ENCODE measurements around the gene LRMDA. TPM values are rescaled to one million over a fixed set of nuclear protein-coding genes. Genes with fewer than 3 reads are reported as not detected.
"Not testable (repeated sequence)": the region's sequence is repeated elsewhere in the genome, so short reads cannot be mapped to it uniquely, and the experiment has no call there.

Gene LRMDA
- total RNA-seq, 2 experiments from 2014 or later, result not detected

DNA sequence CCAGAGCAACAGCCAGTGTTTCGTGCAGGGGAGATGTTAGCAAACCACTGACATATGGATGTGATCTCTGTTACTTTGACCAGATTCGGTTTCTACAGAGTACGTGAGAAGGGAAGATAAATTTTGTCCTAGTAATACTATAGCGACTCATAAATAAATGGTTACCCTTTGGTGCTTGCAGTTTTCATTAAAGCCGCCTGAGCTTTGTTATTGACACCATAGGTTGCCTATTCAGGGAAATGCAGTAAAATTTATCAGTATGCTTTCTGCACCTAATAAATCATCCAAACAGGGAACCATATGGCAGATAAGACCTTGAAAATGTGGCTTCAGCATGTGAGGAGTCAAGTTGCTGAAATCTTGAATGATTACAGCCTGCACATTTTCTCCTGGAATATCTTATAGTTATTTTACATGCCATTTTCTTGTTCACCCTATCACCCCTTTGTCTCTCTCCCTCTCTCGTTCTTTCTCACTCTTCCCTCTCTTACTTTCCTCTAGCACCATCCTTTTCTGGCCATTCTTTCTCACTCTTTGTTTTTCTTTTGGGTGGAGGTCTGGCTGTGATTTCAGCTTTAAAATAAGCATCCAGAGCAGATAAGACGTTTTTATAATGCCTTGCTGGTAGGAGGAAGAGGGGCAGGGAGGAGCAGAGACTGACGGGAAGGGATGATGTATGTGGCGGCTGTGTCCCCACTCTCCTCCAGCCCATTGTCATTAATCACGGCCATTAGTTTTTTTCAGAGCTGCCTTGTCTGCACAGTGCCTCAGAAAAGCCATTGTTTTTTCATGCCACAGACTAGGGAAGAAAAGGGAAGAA is 182.5 kb downstream of the LRMDA start:
- POLR2A ChIA-PET, result no interaction called here

DNA sequence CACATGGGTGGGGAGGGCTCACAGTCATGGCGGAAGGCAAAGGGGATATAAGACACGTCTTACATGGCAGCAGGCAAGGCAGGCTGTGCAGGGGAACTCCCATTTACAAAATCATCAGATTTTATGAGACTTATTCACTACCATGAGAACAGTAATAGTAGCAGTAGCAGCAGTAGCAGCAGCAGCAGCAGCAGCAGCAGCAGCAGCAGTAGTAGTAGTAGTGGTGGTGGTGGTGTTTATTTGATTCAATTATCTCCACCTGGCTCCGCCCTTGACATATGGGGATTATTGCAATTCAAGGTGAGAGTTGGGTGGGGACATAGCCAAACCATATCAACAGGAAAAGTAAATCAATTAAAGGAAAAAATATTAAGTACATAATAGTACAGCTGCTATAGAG is 184.7 kb downstream of the LRMDA start:
- Mint-ChIP-seq H3K4me3 (no peak overlapping the region), H3K27ac (no peak overlapping the region), H3K36me3 (ENCODE audit: low read depth) (no peaks in the 10 kb centered on the region), H3K9me3 (no peaks in the 10 kb centered on the region), H3K27me3 (peaks cover 7% of the 10 kb centered on the region), H3K4me1 (no peaks in the 10 kb centered on the region)
- CTCF ChIA-PET, result no interaction called here
- DNase-seq, result no peak
- POLR2A ChIA-PET, result no interaction called here

More for the DNA sequence above, 182.5 kb downstream of the LRMDA start:
- Mint-ChIP-seq H3K4me1 (no peaks in the 10 kb centered on the region), H3K27ac (no peak overlapping the region), H3K9me3 (no peaks in the 10 kb centered on the region), H3K36me3 (ENCODE audit: low read depth) (no peaks in the 10 kb centered on the region), H3K4me3 (no peak overlapping the region), H3K27me3 (peaks cover 5% of the 10 kb centered on the region)
- no peak for DNase-seq
- CTCF ChIA-PET, result no interaction called here

DNA sequence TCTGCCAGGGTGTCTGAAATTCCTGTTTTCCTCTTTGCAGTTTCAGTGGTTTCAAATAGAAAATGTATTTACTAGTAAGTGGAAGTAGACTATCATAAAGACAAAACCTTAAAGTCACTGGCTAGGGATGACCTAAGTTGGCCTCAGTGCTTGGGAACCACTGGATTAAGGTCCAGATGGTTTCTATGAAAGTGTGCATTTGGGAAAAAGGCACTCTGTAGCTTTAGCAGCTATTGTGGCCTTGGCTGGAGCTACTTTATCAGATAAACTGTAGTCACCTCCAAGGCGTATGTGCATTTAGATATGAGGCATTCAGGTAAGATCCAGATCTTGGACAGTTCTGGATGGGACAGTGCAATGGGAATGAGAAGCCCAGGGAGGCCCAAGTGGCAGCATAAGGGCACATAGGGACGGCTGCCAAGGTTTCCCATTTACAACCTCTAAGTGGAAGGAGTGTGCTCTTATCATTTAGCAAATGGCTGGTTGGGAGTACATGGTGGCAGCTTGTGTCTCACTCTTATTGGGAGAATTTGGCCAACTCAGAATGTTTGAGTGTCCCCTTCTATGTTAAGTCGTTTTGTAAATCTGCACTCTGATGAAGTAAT is 185.6 kb downstream of the LRMDA start:
- H3K27ac Mint-ChIP-seq, result no peak overlapping the region
- CTCF ChIA-PET, result no interaction called here
- DNase-seq, result no peak
- peaks cover 7% of the 10 kb centered on the region for H3K27me3 Mint-ChIP-seq
- no peaks in the 10 kb centered on the region for H3K9me3 Mint-ChIP-seq
- no peaks in the 10 kb centered on the region for H3K36me3 Mint-ChIP-seq (ENCODE audit: low read depth)
- H3K4me1 Mint-ChIP-seq, result no peaks in the 10 kb centered on the region
- H3K4me3 Mint-ChIP-seq, result no peak overlapping the region
- POLR2A ChIA-PET, result no interaction called here

DNA sequence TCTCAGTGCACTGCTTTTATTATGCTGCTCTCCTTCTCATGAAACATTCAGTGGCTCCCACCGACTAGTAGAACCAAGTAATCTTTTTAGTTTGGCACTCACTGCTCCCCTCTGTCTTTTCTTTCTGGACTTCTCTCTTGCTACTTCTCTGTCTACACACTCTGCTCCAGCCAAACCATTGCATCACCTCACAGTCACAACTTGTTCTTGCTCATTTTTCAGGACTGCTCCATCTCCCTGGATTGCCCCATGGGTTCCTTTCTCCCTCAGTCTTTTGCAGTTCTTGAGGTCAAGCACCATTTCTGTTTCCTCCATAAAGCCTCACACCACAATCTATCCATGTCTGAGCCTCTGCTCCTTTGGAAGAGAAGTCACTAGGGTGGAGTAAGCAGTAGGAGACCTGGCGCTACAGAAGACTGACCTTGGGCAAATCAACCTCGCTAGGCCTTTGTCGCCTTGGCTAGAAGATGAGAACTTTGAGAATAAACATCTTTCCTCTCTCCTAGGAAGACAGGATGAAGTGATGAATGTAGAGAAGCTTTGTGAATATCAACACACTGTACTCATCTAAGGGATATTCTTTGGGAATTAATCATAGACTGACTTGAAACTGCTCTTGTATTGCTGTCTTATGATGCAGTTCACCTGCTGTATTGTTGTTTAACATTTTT is 186.2 kb downstream of the LRMDA start:
- Mint-ChIP-seq H3K4me1 (no peaks in the 10 kb centered on the region), H3K36me3 (ENCODE audit: low read depth) (no peaks in the 10 kb centered on the region), H3K9me3 (no peaks in the 10 kb centered on the region), H3K27ac (no peak overlapping the region), H3K4me3 (no peak overlapping the region), H3K27me3 (peaks cover 7% of the 10 kb centered on the region)
- DNase-seq, result no peak
- ChIA-PET CTCF (no interaction called here), POLR2A (no interaction called here)

DNA sequence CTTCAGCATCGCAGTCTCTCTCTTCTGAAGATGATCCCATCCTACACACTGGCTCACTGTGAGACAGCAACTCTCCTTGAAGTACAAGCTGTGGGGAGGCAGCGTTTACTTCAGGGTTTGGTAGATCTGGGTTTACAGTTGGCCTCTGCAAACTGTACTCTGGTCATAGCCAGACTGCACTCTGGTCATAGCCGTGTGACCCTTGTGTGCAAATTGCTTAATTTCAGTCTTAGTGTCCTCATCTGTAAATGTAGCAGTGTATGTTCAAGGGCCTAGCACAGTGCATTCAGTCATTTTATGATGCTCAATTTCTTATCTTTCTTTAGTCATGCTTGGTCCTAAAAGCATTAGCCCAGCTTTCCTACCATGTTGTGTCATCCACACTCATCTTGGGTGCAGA is 188.2 kb downstream of the LRMDA start:
- ChIA-PET POLR2A (no interaction called here), CTCF (no interaction called here)
- no peaks in the 10 kb centered on the region for H3K4me1 Mint-ChIP-seq
- no peak overlapping the region for H3K4me3 Mint-ChIP-seq
- no peak overlapping the region for H3K27ac Mint-ChIP-seq
- no peak for DNase-seq
- H3K36me3 Mint-ChIP-seq (ENCODE audit: low read depth), result no peaks in the 10 kb centered on the region
- no peaks in the 10 kb centered on the region for H3K9me3 Mint-ChIP-seq
- peaks cover 2% of the 10 kb centered on the region for H3K27me3 Mint-ChIP-seq

DNA sequence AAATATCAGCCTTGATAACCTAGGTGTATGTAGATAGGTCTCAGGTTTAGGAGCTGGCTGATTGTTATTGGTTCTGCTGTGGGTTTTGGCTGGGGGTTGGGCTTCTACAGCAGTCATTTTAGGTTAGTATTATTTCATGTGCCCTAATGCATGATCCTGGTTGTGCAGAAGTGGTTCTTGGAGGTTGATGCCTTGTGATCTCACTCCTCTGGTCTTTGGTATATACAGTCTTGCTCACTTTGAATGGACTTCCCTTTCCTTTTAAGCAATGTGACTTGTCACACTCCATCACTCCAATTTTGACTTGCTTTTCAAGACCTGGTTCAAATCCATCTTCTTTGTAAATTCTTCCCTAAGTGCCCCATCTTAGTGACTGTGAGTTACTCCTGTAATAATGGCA is 188.9 kb downstream of the LRMDA start:
- Mint-ChIP-seq H3K4me3 (no peak overlapping the region), H3K4me1 (no peaks in the 10 kb centered on the region), H3K9me3 (no peaks in the 10 kb centered on the region), H3K36me3 (ENCODE audit: low read depth) (no peaks in the 10 kb centered on the region), H3K27ac (no peak overlapping the region), H3K27me3 (peaks cover 2% of the 10 kb centered on the region)
- no peak for DNase-seq
- ChIA-PET CTCF (no interaction called here), POLR2A (no interaction called here)

DNA sequence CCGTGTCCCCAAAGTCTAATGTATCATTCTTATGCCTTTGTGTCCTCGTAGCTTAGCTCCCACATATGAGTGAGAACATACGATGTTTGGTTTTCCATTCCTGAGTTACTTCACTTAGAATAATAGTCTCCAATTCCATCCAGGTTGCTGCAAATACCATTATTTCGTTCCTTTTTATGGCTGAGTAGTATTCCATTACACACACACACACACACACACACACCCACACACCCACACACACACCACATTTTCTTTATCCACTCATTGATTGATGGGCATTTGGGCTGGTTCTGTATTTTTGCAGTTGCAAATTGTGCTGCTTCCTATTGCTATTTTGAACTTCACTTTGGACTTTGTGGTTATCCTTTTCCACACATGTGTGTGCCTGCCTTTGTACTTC is 189.6 kb downstream of the LRMDA start:
- H3K4me1 Mint-ChIP-seq; CTCF ChIA-PET; DNase-seq; H3K4me3 Mint-ChIP-seq; H3K27me3 Mint-ChIP-seq; POLR2A ChIA-PET; H3K36me3 Mint-ChIP-seq (ENCODE audit: low read depth); H3K9me3 Mint-ChIP-seq; H3K27ac Mint-ChIP-seq: not testable (repeated sequence)

DNA sequence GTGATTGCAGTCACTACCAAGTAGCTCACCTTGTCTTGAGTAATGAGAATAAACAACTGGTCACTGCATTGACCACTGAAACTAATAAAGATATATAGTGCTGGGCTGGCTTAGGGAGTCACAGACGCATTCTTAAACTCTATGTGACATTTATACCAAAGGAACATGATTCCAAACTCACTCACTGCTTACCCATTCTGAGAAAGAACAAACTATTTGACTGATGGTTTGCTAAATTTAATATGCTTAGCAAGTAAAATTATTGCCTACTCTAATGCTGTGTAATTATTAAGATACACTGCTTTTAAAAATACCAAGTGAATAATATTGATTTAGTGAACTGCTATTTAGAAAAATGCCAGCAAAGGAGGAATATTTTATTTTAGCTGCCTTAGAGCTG is 191.1 kb downstream of the LRMDA start:
- no peak for DNase-seq
- Mint-ChIP-seq H3K4me1 (no peaks in the 10 kb centered on the region), H3K36me3 (ENCODE audit: low read depth) (no peaks in the 10 kb centered on the region), H3K27me3 (peaks cover 2% of the 10 kb centered on the region), H3K4me3 (no peak overlapping the region), H3K27ac (no peak overlapping the region), H3K9me3 (no peaks in the 10 kb centered on the region)
- POLR2A ChIA-PET, result no interaction called here
- CTCF ChIA-PET, result no interaction called here

DNA sequence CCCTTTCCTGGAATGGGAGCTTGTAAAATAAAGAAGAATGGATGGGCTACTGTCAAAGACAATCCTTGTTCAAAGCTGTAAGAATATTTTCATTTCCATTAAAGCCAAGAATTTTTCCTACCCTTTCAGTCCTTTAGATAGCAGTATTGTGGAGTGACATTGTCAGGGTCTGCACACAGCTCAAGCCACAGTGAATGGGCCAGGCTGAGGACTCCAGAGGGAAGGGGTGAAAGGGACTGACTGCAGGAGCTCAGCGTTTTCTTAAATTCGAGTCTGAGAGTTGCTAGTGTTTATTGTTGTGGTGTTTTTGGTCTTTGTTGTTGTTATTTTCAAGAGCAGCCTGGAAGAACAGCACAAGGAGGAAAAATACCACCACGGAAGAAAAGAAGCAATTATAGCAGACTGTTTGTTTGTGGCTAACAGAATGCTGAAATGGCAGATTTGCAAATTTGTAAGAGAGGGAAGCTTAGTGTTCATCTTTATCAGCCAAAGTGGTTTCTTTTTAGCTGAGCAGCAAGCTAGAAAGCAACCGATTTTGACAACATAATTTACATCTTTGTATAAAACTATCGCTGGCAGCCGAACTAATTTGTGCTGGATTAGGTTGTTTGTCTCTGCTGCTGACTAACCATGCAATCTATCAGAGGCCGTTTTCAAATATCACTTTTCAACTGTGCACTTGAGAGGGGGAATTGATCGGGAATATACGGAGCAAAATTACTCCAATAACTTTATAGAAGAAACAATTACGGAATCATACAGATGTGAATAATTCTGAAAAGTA is 192.1 kb downstream of the LRMDA start:
- peaks cover 2% of the 10 kb centered on the region for H3K27me3 Mint-ChIP-seq
- no peak overlapping the region for H3K27ac Mint-ChIP-seq
- ChIA-PET CTCF (no interaction called here), POLR2A (no interaction called here)
- no peak overlapping the region for H3K4me3 Mint-ChIP-seq
- no peaks in the 10 kb centered on the region for H3K36me3 Mint-ChIP-seq (ENCODE audit: low read depth)
- H3K9me3 Mint-ChIP-seq, result no peaks in the 10 kb centered on the region
- DNase-seq, result no peak
- no peaks in the 10 kb centered on the region for H3K4me1 Mint-ChIP-seq

DNA sequence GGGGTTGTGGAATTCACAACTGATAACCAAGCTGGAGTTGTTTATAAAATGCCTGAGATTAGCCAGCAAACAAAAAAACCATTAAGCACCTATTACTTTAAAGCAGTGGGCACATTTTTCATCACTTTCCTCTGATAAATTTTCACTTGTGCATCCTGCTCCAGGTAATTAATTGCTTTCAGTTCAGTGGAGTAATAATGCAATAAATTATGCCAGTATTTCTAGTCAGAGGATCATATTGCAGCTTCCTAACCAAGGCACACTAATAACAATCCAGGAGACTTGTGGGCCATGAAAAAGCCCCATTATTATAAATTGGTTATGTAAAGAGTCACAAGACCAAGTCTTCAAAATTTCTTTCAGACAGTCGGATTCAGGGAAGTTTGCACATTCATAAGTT is 193.2 kb downstream of the LRMDA start:
- Mint-ChIP-seq H3K4me3 (no peak overlapping the region), H3K36me3 (ENCODE audit: low read depth) (no peaks in the 10 kb centered on the region), H3K9me3 (no peaks in the 10 kb centered on the region), H3K27ac (no peak overlapping the region), H3K4me1 (no peaks in the 10 kb centered on the region), H3K27me3 (peaks cover 2% of the 10 kb centered on the region)
- ChIA-PET POLR2A (no interaction called here), CTCF (no interaction called here)
- DNase-seq, result no peak

DNA sequence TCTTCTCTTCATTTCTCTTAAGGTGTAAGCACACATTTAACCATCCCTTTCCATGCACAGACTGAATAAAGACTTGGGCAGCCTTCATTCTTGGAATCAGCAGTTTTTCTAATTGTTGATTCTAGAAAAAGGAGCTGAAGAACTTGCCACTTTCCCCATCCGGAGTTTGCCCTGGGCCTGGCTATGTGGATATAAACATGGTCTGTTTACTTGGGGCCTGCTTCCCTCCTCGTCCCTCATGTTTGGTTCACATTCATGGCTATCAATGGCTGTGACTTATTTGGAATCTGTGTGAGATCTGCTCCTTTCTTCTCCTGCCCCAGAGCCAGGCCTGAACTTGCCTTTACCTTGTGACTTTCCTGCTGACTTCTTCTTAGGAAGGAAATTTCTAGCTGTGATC is 199.3 kb downstream of the LRMDA start:
- Mint-ChIP-seq H3K9me3 (no peaks in the 10 kb centered on the region), H3K27me3 (peaks cover 2% of the 10 kb centered on the region), H3K27ac (no peak overlapping the region), H3K36me3 (ENCODE audit: low read depth) (no peaks in the 10 kb centered on the region), H3K4me1 (no peaks in the 10 kb centered on the region), H3K4me3 (no peak overlapping the region)
- no peak for DNase-seq
- ChIA-PET POLR2A (no interaction called here), CTCF (interaction anchor here (0.6 kb wide), 1 partner anchor 186 kb away, joined by 3 read pairs; no protein-coding TSS in a partner anchor)

DNA sequence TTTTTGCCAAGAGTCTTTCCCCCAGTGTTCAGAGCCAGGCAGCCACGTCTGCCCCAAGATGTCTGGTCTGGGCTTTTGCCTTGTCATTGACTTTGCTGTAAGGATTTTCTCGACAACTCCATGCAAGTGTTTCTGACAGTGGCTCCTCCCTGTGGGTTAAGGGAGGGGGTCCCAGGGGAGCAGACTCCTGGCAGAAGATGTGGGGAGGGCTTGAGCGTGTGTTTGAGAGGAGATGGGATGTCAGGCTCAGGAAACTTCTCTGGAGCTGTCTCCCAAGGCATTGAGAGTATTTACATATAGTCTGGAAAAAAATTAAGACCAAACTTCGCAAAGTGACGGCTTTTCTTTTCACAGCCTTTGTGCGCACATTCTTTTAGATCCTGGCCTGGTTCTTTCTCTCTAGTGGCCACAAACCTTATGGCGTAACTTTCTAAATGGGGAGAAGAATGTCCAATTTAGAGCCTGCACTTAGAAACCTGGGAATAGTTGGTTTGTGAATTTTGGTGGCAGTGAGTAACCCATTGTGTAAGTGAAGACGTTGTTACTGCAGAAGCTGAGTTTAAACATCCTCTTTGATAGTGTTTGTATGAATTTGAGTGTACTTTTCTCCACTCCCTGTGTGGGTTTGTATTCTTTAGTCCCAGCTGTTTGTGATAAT is 201.5 kb downstream of the LRMDA start:
- H3K4me1 Mint-ChIP-seq, result no peaks in the 10 kb centered on the region
- no peak overlapping the region for H3K27ac Mint-ChIP-seq
- H3K9me3 Mint-ChIP-seq, result no peaks in the 10 kb centered on the region
- ChIA-PET POLR2A (no interaction called here), CTCF (no interaction called here)
- no peaks in the 10 kb centered on the region for H3K36me3 Mint-ChIP-seq (ENCODE audit: low read depth)
- H3K4me3 Mint-ChIP-seq, result no peak overlapping the region
- peaks cover 2% of the 10 kb centered on the region for H3K27me3 Mint-ChIP-seq
- no peak for DNase-seq

DNA sequence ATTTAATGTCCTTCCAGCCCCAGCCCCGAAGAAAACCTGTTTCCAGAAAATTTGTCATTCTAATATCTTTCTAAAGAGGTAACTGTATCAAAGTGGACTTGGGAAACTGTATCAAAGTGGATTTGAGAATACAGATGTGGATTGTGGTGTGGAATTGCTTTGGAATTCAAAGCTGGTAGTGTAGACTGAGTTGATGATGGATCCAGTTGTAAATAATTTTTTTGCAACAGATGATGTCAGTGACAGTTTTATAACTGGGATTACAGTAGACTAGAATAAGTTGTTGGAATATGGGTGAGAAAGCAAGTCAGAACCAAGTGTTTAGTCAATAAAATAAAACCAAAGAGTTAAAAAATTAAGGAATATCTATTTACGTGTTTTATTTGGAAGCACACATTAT is 202.1 kb downstream of the LRMDA start:
- CTCF ChIA-PET, result no interaction called here
- Mint-ChIP-seq H3K4me1 (no peaks in the 10 kb centered on the region), H3K9me3 (no peaks in the 10 kb centered on the region), H3K27ac (no peak overlapping the region), H3K27me3 (peaks cover 2% of the 10 kb centered on the region), H3K36me3 (ENCODE audit: low read depth) (no peaks in the 10 kb centered on the region), H3K4me3 (no peak overlapping the region)
- POLR2A ChIA-PET, result no interaction called here
- DNase-seq, result no peak

Measured in activated CD4-positive, alpha-beta T cell treated with anti-CD3 and anti-CD28 coated beads, Interleukin-2, amount 10 ng/mL, durations not matched to agents 7 days and 5 days (primary cell).